Measurements from ENCODE around the gene MAOB.
A peak's percentile ranks its signal among the peaks of the same experiment; 100 is the strongest.

The MAOB gene

DNA sequence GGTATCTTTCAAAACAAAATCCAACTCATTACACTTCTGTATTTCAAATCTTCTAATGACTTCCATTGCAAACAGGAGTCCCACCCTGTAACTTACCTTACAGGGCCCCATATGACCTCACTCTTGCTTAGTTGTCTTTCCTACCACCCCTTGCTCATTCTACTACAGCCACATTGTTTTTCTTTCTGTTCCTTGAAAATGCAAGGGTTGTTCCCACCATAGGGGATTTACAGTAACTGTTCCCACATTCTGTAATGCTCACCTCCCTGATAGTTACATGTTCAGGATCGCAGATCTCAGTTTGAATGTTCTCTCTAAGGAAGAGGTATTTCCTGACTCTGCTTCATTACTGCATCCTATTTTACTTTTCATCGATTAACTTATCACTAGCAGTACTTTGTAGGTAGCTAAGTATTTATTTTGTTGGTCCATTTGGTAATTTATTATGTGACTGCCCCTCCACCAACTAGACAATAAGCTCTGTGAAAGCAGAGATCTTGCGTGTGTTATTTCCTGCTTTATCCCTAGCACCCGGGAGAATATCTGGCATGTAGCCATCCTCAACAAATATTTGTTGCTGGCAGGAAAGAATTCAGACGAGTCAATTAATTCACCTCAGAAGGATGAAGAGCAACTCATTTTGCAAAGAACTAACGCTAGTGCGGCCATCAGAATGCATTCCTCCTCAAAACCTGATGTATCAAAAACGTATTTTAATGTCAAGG, 21.4 kb downstream of the MAOB start:
- DNase-seq: peak in 1 of 51 donors; percentile 2

DNA sequence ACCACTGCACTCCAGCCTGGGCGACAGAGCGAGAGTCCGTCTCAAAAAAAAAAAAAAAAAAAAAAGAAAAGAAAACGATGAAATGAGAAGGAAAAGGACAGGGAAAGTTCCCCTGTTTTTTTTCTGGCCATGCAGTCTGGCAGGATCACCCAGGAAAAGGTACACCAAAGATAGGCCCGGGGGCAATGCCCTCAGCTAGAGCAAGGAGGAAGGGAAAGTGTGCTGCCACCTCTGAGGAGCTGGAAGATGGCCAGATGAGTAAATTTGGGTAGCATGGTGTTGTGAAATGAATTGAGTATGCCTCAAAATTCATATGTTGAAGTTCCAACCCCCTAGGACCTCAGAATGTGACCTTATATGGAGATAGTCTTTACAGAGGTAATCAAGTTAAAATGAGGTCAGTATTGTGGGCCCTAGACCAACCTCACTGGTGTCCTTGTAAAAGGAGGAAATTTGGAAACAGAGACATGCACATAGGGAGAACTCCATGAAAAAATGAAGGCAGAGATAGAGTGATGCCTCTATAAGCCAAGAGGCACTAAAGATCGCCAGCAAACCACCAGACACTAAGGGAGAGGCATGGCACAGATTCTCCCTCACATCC, 28.9 kb downstream of the MAOB start:
- DNase-seq: no peak

DNA sequence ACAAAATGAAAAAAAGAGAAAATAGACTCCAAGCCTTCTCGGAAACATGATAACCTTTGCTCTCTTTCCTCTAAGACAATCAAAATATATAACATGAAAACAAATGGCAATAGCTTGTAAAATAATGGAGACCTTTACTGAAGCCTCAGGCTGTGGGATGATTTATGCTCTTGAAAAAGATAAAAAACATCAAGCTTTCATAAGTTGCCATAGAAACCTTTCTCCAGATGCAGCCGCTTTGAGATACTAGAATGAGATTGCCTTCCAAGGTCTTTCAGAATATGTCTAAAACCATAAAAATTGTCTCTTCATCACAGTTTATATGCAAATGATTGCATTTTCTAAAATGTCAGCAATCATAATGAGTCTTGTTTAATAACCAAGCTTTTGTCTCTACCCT, 31.6 kb downstream of the MAOB start:
- peak in 1 of 51 donors; percentile 1 for DNase-seq

DNA sequence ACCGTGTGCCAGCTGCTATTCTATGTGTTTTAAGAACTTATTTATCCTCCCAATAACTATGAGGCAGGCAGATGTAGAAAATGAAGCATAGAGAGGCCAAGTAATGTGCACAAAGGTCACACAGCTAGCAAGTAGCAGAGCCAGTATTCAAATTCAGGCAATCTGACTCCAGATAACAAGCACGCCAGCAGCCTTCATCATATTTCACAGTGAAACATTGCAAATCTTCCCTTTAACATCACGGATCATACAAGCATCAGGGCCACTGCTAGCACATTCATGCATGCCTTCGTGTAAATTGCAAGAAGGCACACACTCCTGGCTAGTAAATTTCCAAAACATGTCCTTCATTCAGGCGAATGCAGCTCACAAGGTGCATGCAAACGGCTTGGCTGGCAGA, 33.1 kb downstream of the MAOB start:
- peak in 1 of 51 donors; percentile 1 for DNase-seq

DNA sequence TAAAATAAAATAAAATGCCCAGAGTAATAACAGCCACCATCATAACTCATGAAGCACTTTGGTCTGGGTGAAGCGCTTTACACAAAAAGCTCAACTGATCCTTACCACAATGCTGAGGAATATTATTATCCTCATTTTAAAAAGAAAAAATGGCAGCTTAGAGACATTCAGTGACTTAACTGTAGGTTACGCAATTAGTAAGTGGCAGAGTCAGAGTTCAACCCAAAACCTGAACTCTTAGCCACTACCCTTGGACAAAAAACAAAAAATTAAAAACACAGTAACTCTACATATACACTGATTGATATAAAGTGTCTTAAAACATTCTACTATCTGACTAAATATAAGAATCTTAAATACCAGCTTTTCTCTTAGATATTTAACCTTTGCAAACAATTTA, 34.9 kb downstream of the MAOB start:
- no peak for DNase-seq

DNA sequence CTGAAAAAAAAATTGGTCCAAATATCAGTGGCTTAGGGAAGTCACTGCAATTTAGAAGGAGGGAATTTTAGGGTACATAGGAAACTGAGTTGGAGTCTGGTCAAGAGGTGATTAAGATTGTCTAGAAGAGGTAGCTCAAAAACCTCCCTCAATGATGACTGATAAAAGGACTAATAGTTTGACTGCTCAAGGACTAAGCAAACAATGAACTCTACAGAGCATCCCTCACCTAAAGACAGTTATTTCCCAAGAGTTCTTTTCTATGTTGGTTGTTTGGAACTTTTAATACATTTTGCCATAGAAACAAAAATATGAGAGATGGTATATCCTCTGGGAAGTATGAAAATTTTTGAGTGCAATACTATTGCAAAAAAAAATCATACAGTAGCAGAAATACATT, 35.7 kb downstream of the MAOB start:
- DNase-seq: no peak

DNA sequence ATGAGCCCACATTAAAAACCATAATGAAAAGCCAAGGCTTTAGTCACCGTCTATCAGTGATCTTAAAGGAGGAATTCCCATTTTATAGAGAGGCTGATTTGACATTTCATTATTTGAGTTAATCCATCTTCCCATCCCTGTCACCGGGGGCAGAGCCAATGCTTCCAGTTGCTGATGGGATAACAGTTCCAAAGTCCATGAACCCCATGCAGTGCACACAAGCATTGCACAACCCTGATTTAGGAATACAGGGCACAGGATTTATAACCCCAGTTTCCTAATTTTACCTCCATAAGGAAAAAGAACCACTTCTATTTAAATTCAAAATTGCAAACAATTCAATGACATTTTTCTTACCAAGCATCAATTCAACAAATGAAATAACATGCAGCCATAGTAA, 36.5 kb downstream of the MAOB start:
- DNase-seq: no peak

DNA sequence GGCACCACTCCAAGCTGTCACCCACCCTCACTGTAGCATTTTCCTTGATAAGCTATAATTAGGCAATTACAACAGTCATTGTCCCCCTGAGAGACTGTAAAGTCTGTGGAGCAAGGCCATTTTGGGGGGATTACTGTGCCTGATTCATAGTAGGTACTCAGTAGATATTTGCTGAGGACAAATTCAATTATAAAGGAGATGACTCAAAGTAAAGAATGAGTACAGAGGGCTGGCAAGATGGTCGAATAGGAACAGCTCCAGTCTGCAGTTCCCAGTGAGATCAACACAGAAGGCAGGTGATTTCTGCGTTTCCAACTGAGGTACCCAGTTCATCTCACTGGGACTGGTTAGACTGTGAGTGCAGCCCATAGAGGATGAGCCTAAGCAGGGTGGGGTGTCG, 42.0 kb downstream of the MAOB start:
- no peak for DNase-seq

DNA sequence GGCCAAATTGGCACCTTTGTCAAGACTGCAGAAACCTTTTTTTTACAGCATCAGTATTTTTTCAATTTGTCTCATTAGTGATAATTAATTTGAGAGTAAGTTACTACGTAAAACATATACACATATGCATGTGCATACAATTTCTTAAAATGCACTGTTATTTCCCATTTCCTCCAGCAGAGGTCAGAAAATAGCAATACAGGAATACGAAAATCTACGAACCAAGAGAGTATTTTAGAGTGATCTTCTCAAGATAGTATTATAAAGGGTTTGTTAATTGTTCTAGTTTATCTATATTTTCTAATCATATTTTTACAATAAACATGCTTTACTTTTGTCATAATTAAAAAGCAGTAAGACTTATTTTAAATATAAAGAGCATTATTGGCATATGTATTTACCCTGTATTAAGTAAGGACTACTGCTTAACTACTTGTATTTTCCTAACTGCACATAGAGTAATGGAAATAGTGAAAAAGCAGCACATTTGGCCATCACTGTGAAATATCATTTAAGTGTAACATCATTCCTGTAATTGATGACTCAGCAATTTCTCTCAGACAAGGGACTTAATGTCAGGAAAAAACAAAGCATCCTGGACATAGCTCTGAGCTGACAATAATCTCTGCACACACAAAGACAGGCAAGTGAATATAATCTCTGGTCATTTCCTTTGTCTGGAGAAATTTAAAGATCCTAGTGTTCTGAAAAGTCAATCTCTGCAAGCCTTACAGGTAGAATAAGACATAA, 45.6 kb downstream of the MAOB start:
- peak in 1 of 51 donors; percentile 2 for DNase-seq

DNA sequence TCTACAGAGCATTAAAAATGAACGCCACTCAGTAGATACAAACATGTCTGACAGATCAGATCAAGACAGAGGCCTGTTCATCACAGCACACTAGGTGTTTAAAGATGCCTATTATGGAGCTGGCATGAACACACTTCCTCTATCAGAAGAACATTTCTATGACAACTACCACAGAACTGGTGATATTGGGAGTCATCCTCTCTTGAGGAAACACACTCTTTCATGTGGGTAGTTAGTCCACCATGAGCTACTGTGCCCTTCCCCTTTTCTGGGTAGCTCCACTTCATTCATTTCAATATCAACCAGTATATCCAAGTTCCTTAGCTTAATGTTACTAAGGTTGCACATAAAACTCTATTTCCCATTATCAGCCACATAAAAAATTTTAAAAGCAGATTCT, 46.7 kb downstream of the MAOB start:
- no peak for DNase-seq

DNA sequence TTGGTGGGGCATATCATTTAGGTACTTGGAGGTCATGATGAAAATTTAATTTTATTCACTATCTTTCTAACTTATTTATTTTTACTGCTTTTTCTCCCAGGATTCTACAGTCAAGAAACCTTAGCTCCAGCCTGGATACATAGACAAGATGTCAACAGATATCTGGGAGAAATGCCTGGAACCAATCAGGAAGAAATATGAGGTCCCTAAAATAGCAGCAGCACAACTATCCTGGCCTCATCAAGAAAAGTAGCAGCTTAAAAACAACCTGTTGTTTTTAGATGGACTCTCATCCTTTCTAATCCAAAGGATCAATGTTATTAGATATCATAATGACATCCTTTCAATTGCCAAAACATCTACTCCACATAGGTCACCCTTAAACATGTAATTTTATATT, 54.5 kb downstream of the MAOB start:
- DNase-seq: no peak

DNA sequence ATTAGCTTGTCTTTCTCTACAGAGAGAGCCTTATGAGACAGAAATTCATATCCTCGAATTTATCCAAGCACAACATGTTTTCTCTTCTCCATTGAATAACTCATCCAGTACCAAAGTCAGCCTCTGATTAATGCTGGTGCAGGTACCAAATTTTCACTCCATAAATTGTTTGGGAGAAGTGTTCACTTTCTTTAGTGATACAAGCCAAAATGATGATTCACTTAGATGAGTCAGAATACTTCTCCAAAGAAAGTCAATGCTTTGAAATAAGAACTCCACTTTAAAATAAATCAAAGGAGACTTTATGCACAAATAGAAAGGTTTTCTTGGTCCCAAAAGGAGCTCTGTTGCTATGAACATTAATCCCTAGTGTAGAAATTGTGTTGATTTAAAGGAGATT, 60.2 kb downstream of the MAOB start:
- DNase-seq: peak in 1 of 51 donors; percentile 2

DNA sequence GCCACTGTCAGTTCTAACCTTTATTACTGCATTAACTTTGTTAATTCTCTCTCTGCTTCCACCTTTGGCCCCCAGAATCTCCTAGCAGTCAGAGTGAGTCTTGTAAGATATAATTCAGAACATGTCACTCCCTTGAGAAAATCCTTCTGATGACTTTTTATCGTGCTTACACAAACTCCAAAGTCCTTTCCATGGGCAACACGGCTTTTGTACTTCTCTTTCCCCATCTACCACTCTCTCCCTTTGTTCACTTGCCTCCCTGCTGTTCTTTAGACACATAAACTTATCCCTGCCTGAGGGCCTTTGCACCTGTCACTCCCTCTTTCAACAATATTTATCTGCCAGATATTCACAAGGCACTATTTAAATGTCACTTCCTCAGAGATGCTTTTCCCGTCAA, 64.8 kb downstream of the MAOB start:
- DNase-seq: no peak

DNA sequence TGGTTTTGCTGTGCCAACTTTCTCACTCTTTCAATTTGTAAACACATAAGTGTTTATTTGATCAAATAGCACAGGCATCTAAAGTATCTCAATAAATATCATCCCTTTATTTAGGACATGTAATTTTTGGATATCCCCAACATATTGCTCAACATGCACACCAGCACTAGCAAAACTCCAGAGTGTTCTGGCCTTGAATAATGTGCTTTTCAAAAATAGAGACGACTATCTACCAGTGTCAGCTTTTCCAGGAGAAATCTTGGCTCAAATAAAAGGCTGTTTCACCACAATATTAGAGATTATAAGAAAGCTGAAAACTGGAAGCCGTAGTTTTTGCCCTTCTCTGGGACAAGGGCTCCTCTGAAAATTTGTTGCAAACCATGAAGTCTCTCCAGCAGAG, 67.0 kb downstream of the MAOB start:
- DNase-seq: no peak

DNA sequence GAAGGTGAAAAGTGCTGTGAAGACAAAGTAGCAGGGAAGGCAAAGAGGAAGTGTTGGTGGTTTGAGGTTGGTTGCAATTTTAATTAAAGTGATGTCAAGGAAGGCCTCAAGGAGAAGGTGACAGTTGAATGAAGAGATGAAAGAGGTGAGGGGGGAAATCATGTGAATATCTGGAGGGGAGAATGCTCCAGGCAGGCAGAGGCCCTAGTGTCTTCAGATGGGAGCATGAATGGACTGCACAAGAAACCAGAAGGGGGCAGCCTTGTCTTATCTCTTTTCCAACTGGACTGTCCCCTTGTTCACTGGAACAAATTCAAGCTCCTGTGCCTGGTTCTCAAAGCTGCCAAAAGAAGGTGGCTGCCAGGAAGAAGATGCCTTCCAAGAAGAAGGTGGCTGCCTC, 68.4 kb downstream of the MAOB start:
- peak in 1 of 51 donors; percentile 0 for DNase-seq

DNA sequence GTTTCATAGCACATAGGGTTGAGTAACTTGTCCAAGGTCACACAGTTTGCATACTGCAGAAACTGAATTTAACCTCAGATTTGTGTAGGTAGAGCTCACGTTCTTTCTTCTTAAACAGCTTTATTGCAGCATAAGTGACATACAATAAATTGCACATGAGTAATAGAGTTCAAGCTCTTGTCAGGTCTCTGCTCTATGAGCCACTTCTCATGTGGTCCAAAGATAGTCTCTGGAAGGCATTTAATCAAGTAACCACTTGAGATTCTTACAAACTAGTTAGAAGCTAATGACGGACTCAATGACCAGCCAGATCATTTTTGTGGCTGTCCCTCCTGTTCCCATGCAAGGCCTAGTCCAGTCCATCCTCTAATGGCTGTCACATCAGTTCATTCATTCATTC, 68.9 kb downstream of the MAOB start:
- DNase-seq: no peak

DNA sequence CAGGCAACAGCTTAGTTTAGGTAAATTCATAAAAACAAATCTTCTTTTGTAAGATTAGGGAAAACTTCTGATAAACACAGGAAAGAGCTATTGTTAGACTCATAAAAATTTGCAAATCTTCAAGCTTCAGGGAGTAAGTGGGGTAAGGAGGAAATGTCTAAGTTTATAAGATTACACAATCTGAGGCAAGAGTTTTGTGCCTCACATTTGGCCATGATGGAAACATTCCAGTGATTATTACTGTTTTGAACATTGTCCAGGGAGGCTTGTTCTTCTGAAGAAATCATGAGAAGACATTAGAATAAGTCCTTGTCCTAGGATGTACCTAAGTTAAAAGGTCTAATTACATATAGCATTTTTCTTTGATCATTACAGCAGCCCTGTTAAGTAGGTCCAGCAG, 72.8 kb downstream of the MAOB start:
- DNase-seq: no peak

DNA sequence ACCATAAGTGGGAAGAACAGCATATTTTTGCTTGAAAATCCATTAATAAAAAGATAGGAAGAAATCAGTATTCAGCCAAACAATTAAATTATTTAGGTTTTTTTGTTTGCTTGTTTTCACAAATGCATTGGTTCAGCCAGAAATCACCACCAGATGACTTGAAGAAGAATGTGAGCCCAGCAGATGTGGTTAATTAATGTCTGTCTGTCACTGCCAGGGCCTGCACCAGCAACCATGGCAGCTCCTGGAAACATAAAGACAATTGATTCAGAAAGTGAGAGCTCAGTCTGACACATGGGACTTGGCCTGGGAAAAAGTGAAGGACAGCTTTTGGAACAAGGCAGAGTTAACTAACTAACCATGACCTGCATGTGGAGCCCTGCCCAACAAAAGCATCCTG, 74.0 kb downstream of the MAOB start:
- DNase-seq: no peak

DNA sequence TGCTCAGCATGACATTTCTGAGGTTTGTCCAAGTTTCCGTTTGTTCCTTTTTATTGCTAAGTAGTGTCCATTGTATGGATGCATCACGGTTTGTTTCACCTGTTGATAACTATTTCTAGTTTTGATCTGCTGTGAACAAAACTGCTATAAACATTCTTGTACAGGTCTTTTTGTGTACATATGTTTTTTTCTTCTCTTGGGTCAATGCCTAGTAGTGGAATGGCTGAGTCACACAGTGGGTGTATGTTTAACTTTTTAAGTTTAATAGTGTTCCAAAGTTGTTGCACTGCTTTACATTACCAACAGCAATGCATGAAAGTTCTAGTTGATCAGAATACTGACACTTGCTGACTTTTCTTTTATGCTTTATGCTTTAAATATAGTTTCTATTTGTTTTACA, 76.7 kb downstream of the MAOB start:
- DNase-seq: no peak

DNA sequence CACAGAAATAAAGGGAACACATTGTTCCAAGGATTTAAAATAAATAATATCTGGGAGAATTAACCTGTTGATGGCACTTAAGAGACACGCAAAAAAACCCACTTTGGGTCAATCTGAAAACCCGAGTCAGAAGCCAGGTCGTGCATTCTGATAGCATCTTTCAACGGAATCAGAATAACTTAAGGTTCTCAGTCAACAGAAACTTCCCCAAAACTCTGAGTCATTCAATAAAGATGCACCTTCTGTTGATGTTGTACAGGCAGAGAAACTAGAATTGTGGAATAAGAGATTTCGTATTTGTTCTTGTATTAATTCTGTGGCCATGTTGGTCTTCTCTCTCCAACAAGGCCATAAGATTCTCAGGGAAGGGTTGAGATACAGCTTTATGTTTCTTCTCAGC, 78.2 kb downstream of the MAOB start:
- no peak for DNase-seq

DNA sequence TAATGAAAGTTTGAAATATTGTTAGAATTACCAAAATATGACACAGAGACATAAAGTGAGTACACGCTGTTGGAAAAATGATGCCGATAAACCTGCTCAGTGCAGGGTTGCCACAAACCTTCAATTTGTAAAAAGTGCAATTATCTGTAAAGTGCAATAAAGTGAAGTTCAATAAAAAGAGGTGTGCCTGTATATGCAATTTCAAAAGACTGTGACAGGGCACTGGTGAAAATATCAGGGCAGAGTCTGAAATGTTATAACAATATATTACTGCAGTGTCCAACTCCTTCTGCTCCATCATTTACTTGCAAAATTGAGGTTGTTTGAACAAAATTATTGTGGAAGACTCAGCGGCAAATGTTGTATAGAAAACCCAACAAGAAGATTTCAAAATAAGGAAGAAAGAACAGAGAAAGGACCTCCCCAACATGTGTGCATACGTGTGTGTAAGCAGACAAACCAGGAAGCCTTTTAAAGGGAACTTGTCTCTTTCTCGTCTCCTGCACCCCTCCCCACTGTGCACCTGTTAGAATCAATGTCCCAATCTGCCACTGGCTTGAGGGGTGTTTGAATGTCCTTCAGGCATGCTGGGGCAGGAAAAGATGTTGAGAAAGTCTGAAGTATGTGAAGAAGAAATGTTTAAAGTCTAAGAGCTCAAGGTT, 96.2 kb downstream of the MAOB start:
- DNase-seq: no peak

DNA sequence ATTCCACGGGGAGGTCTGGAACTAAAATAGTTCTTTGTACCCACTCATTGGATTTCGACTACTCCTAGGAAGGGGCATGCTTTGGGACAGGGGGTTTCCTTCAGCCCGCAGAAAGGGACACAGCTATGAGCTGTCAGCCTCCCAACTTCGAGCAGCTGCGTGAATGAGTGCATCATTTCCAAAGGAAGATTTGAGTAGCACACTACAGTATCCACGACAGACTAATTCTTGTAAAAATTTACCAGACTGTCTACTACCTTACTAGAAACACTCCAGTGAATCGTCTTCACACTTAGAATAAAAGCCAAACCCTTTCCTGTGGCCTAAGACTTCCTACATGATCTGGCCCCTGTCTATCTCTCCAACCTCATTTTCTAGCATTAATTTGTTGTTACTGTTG, 124.2 kb downstream of the MAOB start:
- no peak for DNase-seq
